Measurements from ENCODE around the gene ATE1.

- TF ChIP-seq, protein P1, sequence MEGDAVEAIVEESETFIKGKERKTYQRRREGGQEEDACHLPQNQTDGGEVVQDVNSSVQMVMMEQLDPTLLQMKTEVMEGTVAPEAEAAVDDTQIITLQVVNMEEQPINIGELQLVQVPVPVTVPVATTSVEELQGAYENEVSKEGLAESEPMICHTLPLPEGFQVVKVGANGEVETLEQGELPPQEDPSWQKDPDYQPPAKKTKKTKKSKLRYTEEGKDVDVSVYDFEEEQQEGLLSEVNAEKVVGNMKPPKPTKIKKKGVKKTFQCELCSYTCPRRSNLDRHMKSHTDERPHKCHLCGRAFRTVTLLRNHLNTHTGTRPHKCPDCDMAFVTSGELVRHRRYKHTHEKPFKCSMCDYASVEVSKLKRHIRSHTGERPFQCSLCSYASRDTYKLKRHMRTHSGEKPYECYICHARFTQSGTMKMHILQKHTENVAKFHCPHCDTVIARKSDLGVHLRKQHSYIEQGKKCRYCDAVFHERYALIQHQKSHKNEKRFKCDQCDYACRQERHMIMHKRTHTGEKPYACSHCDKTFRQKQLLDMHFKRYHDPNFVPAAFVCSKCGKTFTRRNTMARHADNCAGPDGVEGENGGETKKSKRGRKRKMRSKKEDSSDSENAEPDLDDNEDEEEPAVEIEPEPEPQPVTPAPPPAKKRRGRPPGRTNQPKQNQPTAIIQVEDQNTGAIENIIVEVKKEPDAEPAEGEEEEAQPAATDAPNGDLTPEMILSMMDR (IDR thresholded peaks at IDR 0.05; ENCODE audit: insufficient read depth, low read depth, low read length), result no peak
- no peak for TF ChIP-seq EZH2 (IDR thresholded peaks at IDR 0.05; ENCODE audit: insufficient read depth, low read length)
Measured at GRCh38 chr10:121713486-121713885, 214.3 kb downstream of the ATE1 start.
